ENCODE data around the gene WSB2.

DNA sequence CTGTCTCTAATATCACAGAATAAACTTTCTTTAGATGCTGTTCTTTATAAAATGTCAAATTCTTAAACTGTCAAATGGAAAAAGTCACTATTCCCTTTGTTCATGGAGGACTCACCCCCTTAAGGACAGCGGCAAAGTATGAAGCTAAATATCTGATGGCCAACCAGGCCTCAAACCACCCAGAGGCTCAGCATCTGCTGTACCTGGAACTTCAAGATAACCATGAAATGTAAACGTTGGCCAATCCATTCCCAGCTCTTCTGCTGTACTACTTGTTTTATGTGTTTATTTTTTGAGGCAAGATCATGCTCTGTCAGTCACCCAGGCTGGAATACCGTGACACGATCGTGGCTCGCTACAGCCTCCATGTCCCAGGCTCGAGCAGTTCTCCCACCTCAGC is 28.8 kb downstream of the WSB2 start:
- TF ChIP-seq, protein P1, sequence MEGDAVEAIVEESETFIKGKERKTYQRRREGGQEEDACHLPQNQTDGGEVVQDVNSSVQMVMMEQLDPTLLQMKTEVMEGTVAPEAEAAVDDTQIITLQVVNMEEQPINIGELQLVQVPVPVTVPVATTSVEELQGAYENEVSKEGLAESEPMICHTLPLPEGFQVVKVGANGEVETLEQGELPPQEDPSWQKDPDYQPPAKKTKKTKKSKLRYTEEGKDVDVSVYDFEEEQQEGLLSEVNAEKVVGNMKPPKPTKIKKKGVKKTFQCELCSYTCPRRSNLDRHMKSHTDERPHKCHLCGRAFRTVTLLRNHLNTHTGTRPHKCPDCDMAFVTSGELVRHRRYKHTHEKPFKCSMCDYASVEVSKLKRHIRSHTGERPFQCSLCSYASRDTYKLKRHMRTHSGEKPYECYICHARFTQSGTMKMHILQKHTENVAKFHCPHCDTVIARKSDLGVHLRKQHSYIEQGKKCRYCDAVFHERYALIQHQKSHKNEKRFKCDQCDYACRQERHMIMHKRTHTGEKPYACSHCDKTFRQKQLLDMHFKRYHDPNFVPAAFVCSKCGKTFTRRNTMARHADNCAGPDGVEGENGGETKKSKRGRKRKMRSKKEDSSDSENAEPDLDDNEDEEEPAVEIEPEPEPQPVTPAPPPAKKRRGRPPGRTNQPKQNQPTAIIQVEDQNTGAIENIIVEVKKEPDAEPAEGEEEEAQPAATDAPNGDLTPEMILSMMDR (IDR thresholded peaks at IDR 0.05; ENCODE audit: control extremely low read depth in 1 of 3, insufficient read depth in 1 of 3, low read depth in 1 of 3, low read length in 3 of 3): no peak
- TF ChIP-seq TEAD4 (IDR thresholded peaks at IDR 0.05; ENCODE audit: low read depth, low read length) (no peak), SIN3A (conservative IDR thresholded peaks at IDR 0.05 in 1 of 2, IDR thresholded peaks at IDR 0.05 in 1 of 2; ENCODE audit: low read depth in 1 of 2, low read length in 2 of 2) (no peak), RAD21 (IDR thresholded peaks at IDR 0.05 in 1 of 2, conservative IDR thresholded peaks at IDR 0.05 in 1 of 2; ENCODE audit: low read depth in 2 of 2, low read length in 2 of 2) (no peak), EZH2 (IDR thresholded peaks at IDR 0.05; ENCODE audit: low read depth, low read length, severe bottlenecking) (no peak), TAF1 (IDR thresholded peaks at IDR 0.05; ENCODE audit: low read depth, low read length) (no peak)
